Naive B cell (primary cell): ENCODE data around the gene FITM2. TPM values are rescaled to one million over a fixed set of nuclear protein-coding genes. Genes with fewer than 3 reads are reported as not detected.
"Not testable (repeated sequence)": the region's sequence is repeated elsewhere in the genome, so short reads cannot be mapped to it uniquely, and the experiment has no call there.

Experiments used
- ATAC-seq, 2 donors: fragments of 150-1000 bp; cut with Tn5 transposase; 2 replicates each; pipeline ENCODE4 v1.10.0; 2021; ENCODE audit warnings: low read depth in 2 of 2, mild to moderate bottlenecking in 2 of 2, moderate library complexity in 2 of 2
- DNase-seq: peaks from one replicate; pipeline ENCODE4 v3.0.0; 2022
- H3K27ac Mint-ChIP-seq, 6 donors: one replicate each; pipeline ENCODE4 v1.8.0; 2020 to 2022; ENCODE audit warnings: mild to moderate bottlenecking in 6 of 6, mixed read lengths in 6 of 6, moderate library complexity in 5 of 6, inconsistent platforms in 2 of 6
- H3K27me3 Mint-ChIP-seq, 3 donors: one replicate each; pipeline ENCODE4 v1.8.0; 2021 to 2022; ENCODE audit warnings: mixed read lengths in 3 of 3, mild to moderate bottlenecking in 1 of 3
- H3K36me3 Mint-ChIP-seq, 2 donors: one replicate each; pipeline ENCODE4 v1.8.0; 2020 to 2022; ENCODE audit warnings: mixed read lengths in 2 of 2, inconsistent platforms in 1 of 2, mild to moderate bottlenecking in 1 of 2
- H3K4me1 Mint-ChIP-seq, 3 donors: one replicate each; pipeline ENCODE4 v1.8.0; 2020 to 2022; ENCODE audit warnings: mixed read lengths in 3 of 3, inconsistent platforms in 1 of 3, mild to moderate bottlenecking in 1 of 3, moderate library complexity in 1 of 3
- H3K4me3 Mint-ChIP-seq, 8 donors: one replicate each; pipeline ENCODE4 v1.8.0; 2020 to 2022; ENCODE audit warnings: mild to moderate bottlenecking in 8 of 8, mixed read lengths in 8 of 8, moderate library complexity in 8 of 8, inconsistent platforms in 2 of 8
- H3K9me3 Mint-ChIP-seq, 7 donors: one replicate each; pipeline ENCODE4 v1.8.0; 2020 to 2022; ENCODE audit warnings: mixed read lengths in 7 of 7, mild to moderate bottlenecking in 5 of 7, inconsistent platforms in 2 of 7, moderate library complexity in 1 of 7
- polyA plus RNA-seq, 6 donors: library from polyadenylated mRNA; unstranded; fragments of 300-500 nt; fragmentation: Illumina TruSeq; gene quantifications; one replicate each; pipeline ENCODE4 v1.2.3, GENCODE V29; 2021; ENCODE audit warnings: low read depth in 6 of 6

The FITM2 gene
- polyA plus RNA-seq, 6 donors from 2014 or later, result 0.18 to 0.73 (median 0.26) TPM; not detected in 1

GRCh38 chr20:44324343-44324742 lies 13.3 kb upstream of the FITM2 start:
- H3K27ac Mint-ChIP-seq, result no peak overlapping the region
- H3K9me3 Mint-ChIP-seq, result peaks cover 0 to 4% (median 0%) of the 10 kb centered on the region in 7 donors
- ATAC-seq (no peak), DNase-seq (no peak)
- H3K4me3 Mint-ChIP-seq, result no peak overlapping the region
- H3K4me1 Mint-ChIP-seq, result peaks cover 0 to 5% (median 4%) of the 10 kb centered on the region in 3 donors
- H3K27me3 Mint-ChIP-seq, result peaks cover 10 to 38% (median 25%) of the 10 kb centered on the region in 3 donors
- H3K36me3 Mint-ChIP-seq, result no peaks in the 10 kb centered on the region

DNA sequence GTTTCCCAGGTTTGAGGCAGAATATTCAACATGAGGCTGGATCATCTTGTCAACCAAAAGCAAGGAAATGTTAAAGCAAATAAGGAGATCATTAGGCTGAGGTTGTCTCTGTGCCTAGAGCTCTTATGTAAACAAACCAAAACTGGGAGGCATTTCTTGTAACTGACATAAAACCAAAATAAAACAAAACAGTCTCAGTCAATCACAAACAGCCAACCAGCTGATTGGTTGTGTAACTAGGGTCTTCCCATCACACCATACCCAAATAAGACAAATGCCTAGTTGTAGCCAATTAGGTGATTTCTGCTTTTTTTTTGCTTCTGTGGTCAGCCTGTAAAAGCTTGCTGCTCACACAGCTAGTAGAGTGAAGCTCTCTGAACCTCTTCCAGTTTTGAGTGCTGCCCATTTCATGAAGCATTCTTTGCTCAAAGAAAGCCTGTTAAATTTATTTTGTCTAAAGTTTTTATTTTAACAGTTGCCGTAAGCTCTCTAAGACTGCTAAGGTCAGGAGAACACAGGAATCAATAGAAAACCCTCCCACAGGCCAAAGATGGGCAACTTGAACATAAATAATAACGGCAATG lies 8.9 kb upstream of the FITM2 start:
- no peak for ATAC-seq
- DNase-seq, result no peak
- peaks cover 0 to 4% (median 0%) of the 10 kb centered on the region in 7 donors for H3K9me3 Mint-ChIP-seq
- H3K4me3 Mint-ChIP-seq, result no peak overlapping the region
- no peaks in the 10 kb centered on the region for H3K36me3 Mint-ChIP-seq
- peaks cover 6 to 35% (median 18%) of the 10 kb centered on the region in 3 donors for H3K27me3 Mint-ChIP-seq
- H3K27ac Mint-ChIP-seq, result no peak overlapping the region
- no peaks in the 10 kb centered on the region for H3K4me1 Mint-ChIP-seq

- H3K36me3 Mint-ChIP-seq, result no peaks in the 10 kb centered on the region
- no peak overlapping the region for H3K27ac Mint-ChIP-seq
- H3K4me1 Mint-ChIP-seq, result peaks cover 7 to 15% (median 12%) of the 10 kb centered on the region in 3 donors
- H3K9me3 Mint-ChIP-seq, result no peaks in the 10 kb centered on the region
- DNase-seq (no peak), ATAC-seq (no peak)
- H3K27me3 Mint-ChIP-seq, result peaks cover 8 to 27% (median 11%) of the 10 kb centered on the region in 3 donors
- peak overlapping the region in 1 of 8 donors; percentile 36 for H3K4me3 Mint-ChIP-seq
Measured at GRCh38 chr20:44314870-44315269, 3.9 kb upstream of the FITM2 start.

DNA sequence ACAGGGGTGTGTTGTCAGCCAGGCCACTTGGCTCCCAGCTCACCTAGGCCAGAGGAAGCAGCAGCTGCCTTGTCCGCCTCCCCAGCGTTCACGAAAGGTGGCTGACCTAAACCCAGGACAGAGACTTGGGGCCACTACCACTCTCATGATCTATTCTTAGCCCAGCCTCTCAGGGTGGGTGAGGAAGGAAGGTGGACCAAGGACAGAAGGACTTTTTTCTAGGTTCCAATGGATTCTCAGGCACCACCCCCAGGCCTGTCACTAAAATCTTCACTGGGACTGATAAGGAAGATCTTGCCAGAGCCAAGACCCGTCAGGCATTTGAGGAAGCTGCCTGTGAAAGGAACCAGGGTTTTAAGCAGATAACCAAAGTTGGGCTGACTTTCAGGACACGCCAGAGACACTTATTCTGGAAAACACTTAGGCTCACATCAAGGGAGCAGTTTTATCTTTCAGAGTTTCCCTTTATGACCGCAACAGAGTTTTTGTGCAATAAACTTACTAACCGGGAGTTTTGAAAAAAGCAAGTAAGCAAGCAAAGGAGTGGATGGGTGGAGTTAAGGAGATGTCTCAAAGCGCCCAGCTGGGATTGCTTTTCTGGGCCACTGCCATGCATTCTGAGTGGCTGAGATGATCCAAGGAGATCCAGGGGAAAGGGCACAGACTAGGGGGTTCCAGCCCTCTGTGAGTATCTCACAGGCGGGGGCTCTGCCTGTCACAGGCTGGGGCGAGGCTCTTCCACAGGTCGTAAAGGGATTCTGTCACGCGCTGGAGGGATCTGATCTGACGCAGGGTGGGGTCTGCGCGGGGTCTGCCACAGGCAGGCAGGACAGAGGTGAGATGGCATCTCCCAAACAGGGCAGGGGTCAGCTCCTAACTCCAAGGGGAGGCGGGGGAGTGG lies 989 bp downstream of the FITM2 start:
- Mint-ChIP-seq H3K36me3 (no peaks in the 10 kb centered on the region), H3K9me3 (no peaks in the 10 kb centered on the region), H3K27me3 (peaks cover 0 to 8% (median 3%) of the 10 kb centered on the region in 3 donors), H3K4me1 (peaks cover 7 to 27% (median 19%) of the 10 kb centered on the region in 3 donors), H3K27ac (peak overlapping the region in 5 of 6 donors; percentile 70 to 86 (median 79)), H3K4me3 (peak overlapping the region; percentile 82 to 98 (median 94))
- no peak for ATAC-seq
- DNase-seq, result no peak

DNA sequence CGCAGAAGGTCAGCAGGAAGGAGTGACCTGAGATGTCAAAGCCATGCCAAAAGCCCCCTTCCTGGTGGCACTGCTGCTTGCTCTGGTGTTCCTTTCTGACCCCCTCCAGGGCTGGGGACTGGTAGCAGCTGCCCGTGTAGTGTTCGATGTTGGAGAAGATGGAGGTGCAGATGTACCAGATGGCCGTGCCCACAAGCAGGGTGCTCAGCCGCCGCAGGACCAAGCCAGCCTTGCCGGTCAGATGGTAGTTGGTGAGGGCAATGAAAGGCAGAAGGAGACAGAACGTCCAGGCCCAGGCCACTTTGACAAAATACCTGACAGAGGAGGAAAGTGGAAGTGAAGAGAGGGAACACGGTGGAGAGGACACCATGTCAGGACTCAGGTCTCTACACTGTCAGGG lies 4.1 kb downstream of the FITM2 start:
- ATAC-seq, result no peak
- no peak for DNase-seq
- Mint-ChIP-seq H3K36me3 (peaks cover 0 to 2% of the 10 kb centered on the region in 2 donors), H3K27me3 (no peaks in the 10 kb centered on the region), H3K27ac (no peak overlapping the region), H3K4me1 (peaks cover 7 to 27% (median 20%) of the 10 kb centered on the region in 3 donors), H3K9me3 (no peaks in the 10 kb centered on the region), H3K4me3 (peak overlapping the region in 2 of 8 donors; percentile 58 to 61)

DNA sequence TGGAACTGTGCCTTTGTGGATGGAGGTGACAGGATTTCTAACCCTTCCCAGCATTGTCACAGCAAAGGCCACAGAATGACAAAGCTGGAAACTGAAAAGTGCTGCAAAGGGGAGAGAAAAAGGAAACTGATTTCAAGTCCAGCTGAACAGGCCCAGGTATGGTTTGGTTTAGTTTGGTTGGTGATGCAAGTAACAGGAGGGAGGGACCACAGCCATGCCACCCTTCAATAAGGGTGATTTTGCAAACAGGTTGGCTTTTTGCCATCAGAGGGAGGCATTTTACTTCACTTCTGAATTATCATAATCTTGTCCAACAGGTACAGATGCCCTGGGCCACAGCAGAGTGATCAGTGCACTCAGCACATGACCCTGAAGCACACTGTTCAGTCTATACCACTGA lies 6.6 kb downstream of the FITM2 start:
- Mint-ChIP-seq H3K27me3 (no peaks in the 10 kb centered on the region), H3K4me3 (no peak overlapping the region), H3K27ac (no peak overlapping the region), H3K9me3 (peaks cover 0 to 2% (median 0%) of the 10 kb centered on the region in 7 donors), H3K4me1 (peaks cover 2 to 8% (median 7%) of the 10 kb centered on the region in 3 donors), H3K36me3 (peaks cover 0 to 6% of the 10 kb centered on the region in 2 donors)
- no peak for ATAC-seq
- DNase-seq, result no peak

DNA sequence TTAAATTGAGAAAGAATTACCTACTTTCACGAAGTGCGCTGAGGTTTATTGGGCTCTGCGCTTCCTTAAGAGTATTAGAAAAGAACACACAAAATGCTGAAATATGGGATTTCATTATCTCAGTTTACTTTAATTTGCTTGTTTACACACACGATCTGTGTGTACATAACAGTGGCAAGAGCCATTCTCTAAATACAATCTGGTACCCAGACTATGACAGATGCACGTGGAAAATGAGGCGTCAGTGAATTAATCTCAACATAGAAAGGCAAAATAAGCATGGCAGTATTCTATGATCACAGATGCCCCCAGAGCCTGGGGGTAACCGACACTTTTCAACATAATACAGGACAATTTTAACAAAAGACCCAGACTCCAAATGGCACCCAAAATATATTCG lies 8.3 kb downstream of the FITM2 start:
- H3K27me3 Mint-ChIP-seq, result no peaks in the 10 kb centered on the region
- no peak overlapping the region for H3K4me3 Mint-ChIP-seq
- no peak for DNase-seq
- peaks cover 0 to 2% (median 0%) of the 10 kb centered on the region in 7 donors for H3K9me3 Mint-ChIP-seq
- peak overlapping the region in 1 of 6 donors; percentile 26 for H3K27ac Mint-ChIP-seq
- peaks cover 0 to 6% of the 10 kb centered on the region in 2 donors for H3K36me3 Mint-ChIP-seq
- peaks cover 2 to 6% (median 4%) of the 10 kb centered on the region in 3 donors for H3K4me1 Mint-ChIP-seq
- ATAC-seq, result no peak

DNA sequence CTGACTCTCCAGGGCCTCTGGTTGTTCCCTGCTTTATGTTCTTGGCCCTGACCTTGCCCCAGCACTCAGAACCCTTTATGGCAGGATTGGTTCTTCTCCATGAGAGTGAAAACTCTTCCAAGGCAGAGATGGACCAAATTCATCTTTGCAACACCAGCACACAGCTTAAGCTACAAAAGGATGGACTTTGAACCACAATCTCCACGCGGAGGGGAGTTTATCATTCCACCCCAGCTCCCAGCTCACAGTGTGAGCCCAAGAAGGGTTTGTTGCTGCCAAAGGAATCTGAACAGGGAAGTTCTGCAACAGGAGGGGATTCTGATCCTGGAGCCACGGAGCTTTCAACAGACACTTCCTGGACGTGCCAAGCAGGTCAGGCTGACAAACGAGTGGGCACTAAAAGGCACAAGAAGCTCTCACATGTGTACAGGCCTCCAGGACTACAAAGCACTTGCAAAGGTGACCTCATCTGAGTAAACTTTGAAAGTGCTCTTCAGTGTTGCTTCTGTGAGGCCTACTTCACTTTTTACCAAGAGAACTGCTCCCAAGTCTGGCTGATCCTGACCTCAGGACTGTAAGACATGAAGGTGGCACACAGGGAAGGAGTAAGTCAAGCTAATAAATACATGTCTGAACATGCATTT lies 8.9 kb downstream of the FITM2 start:
- Mint-ChIP-seq H3K9me3 (peaks cover 0 to 2% (median 0%) of the 10 kb centered on the region in 7 donors), H3K27me3 (no peaks in the 10 kb centered on the region), H3K4me3 (no peak overlapping the region), H3K4me1 (peaks cover 2 to 6% (median 4%) of the 10 kb centered on the region in 3 donors), H3K36me3 (peaks cover 0 to 6% of the 10 kb centered on the region in 2 donors), H3K27ac (peak overlapping the region in 1 of 6 donors; percentile 52)
- DNase-seq (no peak), ATAC-seq (no peak)

- Mint-ChIP-seq H3K9me3 (peaks cover 0 to 2% (median 0%) of the 10 kb centered on the region in 7 donors), H3K27ac (no peak overlapping the region), H3K36me3 (peaks cover 0 to 6% of the 10 kb centered on the region in 2 donors), H3K4me3 (no peak overlapping the region), H3K4me1 (peaks cover 0 to 4% (median 2%) of the 10 kb centered on the region in 3 donors), H3K27me3 (no peaks in the 10 kb centered on the region)
- ATAC-seq, result no peak
- no peak for DNase-seq
Measured at GRCh38 chr20:44301285-44301684, 9.7 kb downstream of the FITM2 start.

GRCh38 chr20:44299011-44299535 lies 11.9 kb downstream of the FITM2 start:
- H3K4me1 Mint-ChIP-seq, H3K4me3 Mint-ChIP-seq: not testable (repeated sequence)

GRCh38 chr20:44297721-44298120 lies 13.3 kb downstream of the FITM2 start:
- H3K36me3 Mint-ChIP-seq, result peaks cover 0 to 6% of the 10 kb centered on the region in 2 donors
- ATAC-seq, result no peak
- DNase-seq, result no peak
- H3K9me3 Mint-ChIP-seq, result peaks cover 0 to 2% (median 0%) of the 10 kb centered on the region in 7 donors
- H3K27ac Mint-ChIP-seq, result no peak overlapping the region
- H3K27me3 Mint-ChIP-seq, result no peaks in the 10 kb centered on the region
- peaks cover 0 to 7% (median 5%) of the 10 kb centered on the region in 3 donors for H3K4me1 Mint-ChIP-seq
- H3K4me3 Mint-ChIP-seq, result no peak overlapping the region

More at GRCh38 chr20:44299011-44299535, 11.9 kb downstream of the FITM2 start:
- H3K9me3 Mint-ChIP-seq, H3K27ac Mint-ChIP-seq, ATAC-seq, DNase-seq, H3K36me3 Mint-ChIP-seq, H3K27me3 Mint-ChIP-seq: not testable (repeated sequence)

DNA sequence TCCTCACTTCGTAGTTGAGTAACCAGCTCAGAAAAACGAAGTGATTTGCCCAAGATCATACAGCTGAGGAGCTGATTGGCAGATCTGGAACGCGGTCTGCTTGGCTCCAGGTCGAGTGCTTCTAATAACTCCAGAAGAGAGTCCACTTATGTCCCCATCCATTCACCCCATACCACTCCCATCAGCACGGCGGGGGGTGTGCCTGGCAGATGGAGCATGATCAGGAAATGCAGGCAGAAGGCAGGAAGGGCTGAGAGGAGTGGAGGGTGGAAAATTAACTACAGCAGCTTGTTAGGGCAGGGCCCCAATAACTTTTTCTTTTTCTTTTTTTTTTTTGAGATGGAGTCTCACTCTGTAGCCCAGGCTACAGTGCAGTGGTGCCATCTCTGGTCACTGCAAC lies 15.0 kb downstream of the FITM2 start:
- Mint-ChIP-seq H3K4me1 (peaks cover 0 to 9% (median 3%) of the 10 kb centered on the region in 3 donors), H3K27ac (peak overlapping the region in 1 of 6 donors; percentile 63)

GRCh38 chr20:44291754-44292153 lies 19.2 kb downstream of the FITM2 start:
- no peaks in the 10 kb centered on the region for H3K27me3 Mint-ChIP-seq
- H3K4me3 Mint-ChIP-seq, result no peak overlapping the region
- peaks cover 0 to 7% (median 3%) of the 10 kb centered on the region in 3 donors for H3K4me1 Mint-ChIP-seq
- peaks cover 0 to 6% (median 3%) of the 10 kb centered on the region in 7 donors for H3K9me3 Mint-ChIP-seq
- no peak for ATAC-seq
- DNase-seq, result no peak
- H3K36me3 Mint-ChIP-seq, result peaks cover 16 to 18% of the 10 kb centered on the region in 2 donors
- no peak overlapping the region for H3K27ac Mint-ChIP-seq

More for the DNA sequence above, 15.0 kb downstream of the FITM2 start:
- DNase-seq (no peak), ATAC-seq (no peak)
- peaks cover 0 to 2% (median 0%) of the 10 kb centered on the region in 7 donors for H3K9me3 Mint-ChIP-seq
- H3K36me3 Mint-ChIP-seq, result peaks cover 8 to 12% of the 10 kb centered on the region in 2 donors
- no peaks in the 10 kb centered on the region for H3K27me3 Mint-ChIP-seq
- peak overlapping the region in 1 of 8 donors; percentile 61 for H3K4me3 Mint-ChIP-seq
